HEK293 (cell line): ENCODE data around the gene TSGA10IP.
A peak's percentile ranks its signal among the peaks of the same experiment; 100 is the strongest.

Source experiments
- GFI1B ChIP-seq: fragments of 450-650 bp; formaldehyde crosslinking; IDR thresholded peaks from 2 replicates; pipeline ENCODE4 v1.5.1; 2016; ENCODE audit warnings: missing biosample characterization, missing genetic modification characterization
- GLIS2 ChIP-seq: fragments of 450-650 bp; formaldehyde crosslinking; IDR thresholded peaks from 2 replicates; pipeline ENCODE4 v1.5.1; 2016; ENCODE audit warnings: missing biosample characterization, missing genetic modification characterization
- KLF1 ChIP-seq: fragments of 450-650 bp; formaldehyde crosslinking; IDR thresholded peaks from 2 replicates; pipeline ENCODE4 v1.5.1; 2016; ENCODE audit warnings: missing biosample characterization, missing genetic modification characterization
- KLF17 ChIP-seq: fragments of 450-650 bp; formaldehyde crosslinking; IDR thresholded peaks from 2 replicates; pipeline ENCODE4 v1.5.1; 2016; ENCODE audit warnings: missing biosample characterization, missing genetic modification characterization
- RBAK ChIP-seq: fragments of 450-650 bp; formaldehyde crosslinking; IDR thresholded peaks from 2 replicates; pipeline ENCODE4 v1.5.1; 2016; ENCODE audit warnings: missing biosample characterization, missing genetic modification characterization
- ZBTB11 ChIP-seq: fragments of 450-650 bp; formaldehyde crosslinking; conservative IDR thresholded peaks from 2 replicates; pipeline ENCODE4 v1.5.1; 2016; ENCODE audit warnings: low read depth, missing biosample characterization, missing genetic modification characterization
- ZBTB17 ChIP-seq: fragments of 450-650 bp; formaldehyde crosslinking; IDR thresholded peaks from 2 replicates; pipeline ENCODE4 v1.5.1; 2016; ENCODE audit warnings: missing biosample characterization, missing genetic modification characterization
- ZBTB20 ChIP-seq: fragments of 450-650 bp; formaldehyde crosslinking; IDR thresholded peaks from 2 replicates; pipeline ENCODE4 v1.5.1; 2016; ENCODE audit warnings: missing biosample characterization, missing genetic modification characterization
- ZBTB48 ChIP-seq: fragments of 450-650 bp; formaldehyde crosslinking; IDR thresholded peaks from 2 replicates; pipeline ENCODE4 v1.5.1; 2016; ENCODE audit warnings: missing biosample characterization, missing genetic modification characterization
- ZNF112 ChIP-seq: fragments of 450-650 bp; formaldehyde crosslinking; IDR thresholded peaks from 2 replicates; pipeline ENCODE4 v1.5.0; 2017; ENCODE audit warnings: missing biosample characterization, missing genetic modification characterization
- ZNF132 ChIP-seq: fragments of 450-650 bp; formaldehyde crosslinking; IDR thresholded peaks from 2 replicates; pipeline ENCODE4 v1.5.1; 2017; ENCODE audit warnings: missing biosample characterization, missing genetic modification characterization, borderline replicate concordance
- ZNF133 ChIP-seq: fragments of 450-650 bp; formaldehyde crosslinking; IDR thresholded peaks from 2 replicates; pipeline ENCODE4 v1.5.1; 2016; ENCODE audit warnings: missing biosample characterization, missing genetic modification characterization
- ZNF155 ChIP-seq: fragments of 450-650 bp; formaldehyde crosslinking; IDR thresholded peaks from 2 replicates; pipeline ENCODE4 v1.5.1; 2016; ENCODE audit warnings: missing biosample characterization, missing genetic modification characterization
- ZNF169 ChIP-seq: fragments of 450-650 bp; formaldehyde crosslinking; IDR thresholded peaks from 2 replicates; pipeline ENCODE4 v1.5.1; 2016; ENCODE audit warnings: missing biosample characterization, missing genetic modification characterization
- ZNF266 ChIP-seq: fragments of 450-650 bp; formaldehyde crosslinking; IDR thresholded peaks from 2 replicates; pipeline ENCODE4 v1.5.1; 2016; ENCODE audit warnings: missing biosample characterization, missing genetic modification characterization, low read depth
- ZNF302 ChIP-seq: fragments of 450-650 bp; formaldehyde crosslinking; IDR thresholded peaks from 2 replicates; pipeline ENCODE4 v1.5.1; 2016; ENCODE audit warnings: missing biosample characterization, missing genetic modification characterization, low read depth
- ZNF324 ChIP-seq: fragments of 450-650 bp; formaldehyde crosslinking; IDR thresholded peaks from 2 replicates; pipeline ENCODE4 v1.5.1; 2016; ENCODE audit warnings: missing biosample characterization, missing genetic modification characterization
- ZNF398 ChIP-seq: fragments of 450-650 bp; formaldehyde crosslinking; IDR thresholded peaks from 2 replicates; pipeline ENCODE4 v1.5.1; 2017; ENCODE audit warnings: missing biosample characterization, missing genetic modification characterization
- ZNF404 ChIP-seq: fragments of 450-650 bp; formaldehyde crosslinking; IDR thresholded peaks from 2 replicates; pipeline ENCODE4 v1.5.1; 2017; ENCODE audit warnings: missing biosample characterization, missing genetic modification characterization
- ZNF449 ChIP-seq: fragments of 450-650 bp; formaldehyde crosslinking; IDR thresholded peaks from 2 replicates; pipeline ENCODE4 v1.5.1; 2017; ENCODE audit warnings: missing biosample characterization, mild to moderate bottlenecking, missing genetic modification characterization, moderate library complexity
- ZNF514 ChIP-seq: fragments of 450-650 bp; formaldehyde crosslinking; IDR thresholded peaks from 2 replicates; pipeline ENCODE4 v1.5.1; 2016; ENCODE audit warnings: missing biosample characterization, missing genetic modification characterization
- ZNF529 ChIP-seq: fragments of 450-650 bp; formaldehyde crosslinking; IDR thresholded peaks from 2 replicates; pipeline ENCODE4 v1.5.1; 2017; ENCODE audit warnings: missing genetic modification characterization, missing biosample characterization; ENCODE audit not compliant: insufficient replicate concordance
- ZNF600 ChIP-seq: fragments of 450-650 bp; formaldehyde crosslinking; IDR thresholded peaks from 2 replicates; pipeline ENCODE4 v1.5.1; 2016; ENCODE audit warnings: missing biosample characterization, missing genetic modification characterization
- ZNF660 ChIP-seq: fragments of 450-650 bp; IDR thresholded peaks from 2 replicates; pipeline ENCODE4 v1.5.1; 2018; ENCODE audit warnings: missing biosample characterization, mild to moderate bottlenecking, missing genetic modification characterization
- ZNF664 ChIP-seq: fragments of 450-650 bp; formaldehyde crosslinking; IDR thresholded peaks from 2 replicates; pipeline ENCODE4 v1.5.1; 2016; ENCODE audit warnings: missing biosample characterization, missing genetic modification characterization
- ZNF677 ChIP-seq: fragments of 450-650 bp; IDR thresholded peaks from 2 replicates; pipeline ENCODE4 v1.5.0; 2018; ENCODE audit warnings: missing biosample characterization, mild to moderate bottlenecking, missing genetic modification characterization, moderate library complexity
- ZNF701 ChIP-seq: fragments of 450-650 bp; formaldehyde crosslinking; IDR thresholded peaks from 2 replicates; pipeline ENCODE4 v1.5.1; 2016; ENCODE audit warnings: missing biosample characterization, missing genetic modification characterization
- ZNF830 ChIP-seq: fragments of 450-650 bp; IDR thresholded peaks from 2 replicates; pipeline ENCODE4 v1.5.0; 2018; ENCODE audit warnings: missing biosample characterization, missing genetic modification characterization, low read depth, mild to moderate bottlenecking, moderate library complexity
- ZSCAN16 ChIP-seq: fragments of 450-650 bp; formaldehyde crosslinking; IDR thresholded peaks from 2 replicates; pipeline ENCODE4 v1.5.1; 2016; ENCODE audit warnings: missing biosample characterization, missing genetic modification characterization
- ZXDB ChIP-seq: fragments of 450-650 bp; formaldehyde crosslinking; IDR thresholded peaks from 2 replicates; pipeline ENCODE4 v1.5.1; 2016; ENCODE audit warnings: missing biosample characterization, missing genetic modification characterization
- TF ChIP-seq, protein P1 (sequence below): fragments of 450-650 bp; formaldehyde crosslinking; IDR thresholded peaks from 2 replicates; pipeline ENCODE4 v1.5.1; 2016; ENCODE audit warnings: missing biosample characterization, missing genetic modification characterization

TSGA10IP gene

DNA sequence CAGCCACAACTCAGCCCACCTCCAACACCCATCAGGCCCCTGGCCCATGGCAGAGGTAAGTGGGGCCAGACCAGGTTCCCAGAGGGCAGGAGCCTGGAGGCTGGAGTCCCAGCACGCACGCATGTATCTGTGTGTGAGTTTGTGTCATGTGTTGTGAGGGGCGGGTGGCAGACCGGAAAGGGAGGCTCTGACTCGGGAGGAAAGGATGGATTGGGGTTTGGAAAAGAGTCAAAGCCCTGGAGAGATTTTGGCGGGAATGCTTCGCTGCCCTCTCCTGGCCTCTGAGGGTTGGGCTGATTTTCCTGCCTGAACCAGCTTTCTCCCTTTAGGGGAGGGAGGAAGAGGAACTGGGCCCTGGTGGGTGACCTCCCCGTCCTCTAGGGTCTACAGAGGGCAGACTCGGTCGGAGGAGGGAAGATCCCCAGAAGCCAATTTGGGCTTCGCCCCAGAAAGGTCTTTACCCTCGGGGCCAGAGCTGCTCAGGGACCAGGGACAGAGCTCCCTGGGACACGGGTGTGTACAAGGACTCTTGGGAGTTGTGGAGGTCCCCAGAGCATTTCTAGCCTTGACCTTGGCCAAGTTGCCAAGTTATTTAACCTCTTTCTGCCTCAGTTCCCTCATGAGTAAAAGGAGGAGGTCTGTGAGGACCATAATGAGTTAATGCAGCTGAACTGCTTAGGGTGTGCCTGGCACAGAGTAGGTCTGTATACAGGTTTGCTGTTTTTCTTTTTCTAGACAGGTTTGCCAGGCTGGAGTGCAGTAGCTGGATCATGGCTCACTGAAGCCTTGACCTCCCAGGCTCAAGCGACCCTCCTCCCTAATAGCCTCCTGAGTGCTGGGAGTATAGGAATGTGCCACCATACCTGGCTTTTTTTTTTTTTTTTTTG is 33.4 kb upstream of the TSGA10IP start (continued):
- TF ChIP-seq, protein P1, sequence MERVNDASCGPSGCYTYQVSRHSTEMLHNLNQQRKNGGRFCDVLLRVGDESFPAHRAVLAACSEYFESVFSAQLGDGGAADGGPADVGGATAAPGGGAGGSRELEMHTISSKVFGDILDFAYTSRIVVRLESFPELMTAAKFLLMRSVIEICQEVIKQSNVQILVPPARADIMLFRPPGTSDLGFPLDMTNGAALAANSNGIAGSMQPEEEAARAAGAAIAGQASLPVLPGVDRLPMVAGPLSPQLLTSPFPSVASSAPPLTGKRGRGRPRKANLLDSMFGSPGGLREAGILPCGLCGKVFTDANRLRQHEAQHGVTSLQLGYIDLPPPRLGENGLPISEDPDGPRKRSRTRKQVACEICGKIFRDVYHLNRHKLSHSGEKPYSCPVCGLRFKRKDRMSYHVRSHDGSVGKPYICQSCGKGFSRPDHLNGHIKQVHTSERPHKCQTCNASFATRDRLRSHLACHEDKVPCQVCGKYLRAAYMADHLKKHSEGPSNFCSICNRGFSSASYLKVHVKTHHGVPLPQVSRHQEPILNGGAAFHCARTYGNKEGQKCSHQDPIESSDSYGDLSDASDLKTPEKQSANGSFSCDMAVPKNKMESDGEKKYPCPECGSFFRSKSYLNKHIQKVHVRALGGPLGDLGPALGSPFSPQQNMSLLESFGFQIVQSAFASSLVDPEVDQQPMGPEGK (tag by site-specific recombination) = 0 out of 2 replicates have a peak, but pooled peaks have one; percentile 22
- no peak for TF ChIP-seq ZNF664
- TF ChIP-seq ZNF600 (tag by site-specific recombination) = peak; percentile 85
- peak; percentile 57 for TF ChIP-seq ZNF449 (tag by site-specific recombination)
- TF ChIP-seq ZSCAN16 (tag by site-specific recombination) = no peak
- TF ChIP-seq ZNF133 = no peak
- peak; percentile 71 for TF ChIP-seq ZBTB17 (tag by site-specific recombination)
- peak; percentile 51; the same call in 1 of the 2 replicates for TF ChIP-seq KLF1 (tag by site-specific recombination)
- 0 out of 2 replicates have a peak, but pooled peaks have one; percentile 27 for TF ChIP-seq GLIS2 (tag by site-specific recombination)
- TF ChIP-seq ZXDB = 0 out of 2 replicates have a peak, but pooled peaks have one; percentile 42
- TF ChIP-seq RBAK (tag by site-specific recombination) = no peak
- no peak; the same call in 1 of the 2 replicates for TF ChIP-seq ZNF324 (tag by site-specific recombination)
- no peak for TF ChIP-seq ZNF155 (tag by site-specific recombination)
- no peak for TF ChIP-seq ZBTB11 (tag by site-specific recombination)
- no peak for TF ChIP-seq ZNF830 (tag by site-specific recombination)
- no peak for TF ChIP-seq GFI1B
- no peak for TF ChIP-seq ZNF302 (tag by site-specific recombination)
- TF ChIP-seq ZNF169 (tag by site-specific recombination) = no peak
- TF ChIP-seq ZNF677 (tag by site-specific recombination) = no peak
- TF ChIP-seq ZNF701 (tag by site-specific recombination) = no peak
- no peak for TF ChIP-seq ZNF404 (tag by site-specific recombination)
- TF ChIP-seq ZNF529 (tag by site-specific recombination) = no peak
- TF ChIP-seq KLF17 (tag by site-specific recombination) = peak; percentile 29; the same call in 1 of the 2 replicates
- no peak for TF ChIP-seq ZNF266
- TF ChIP-seq ZNF514 = no peak
- TF ChIP-seq ZNF112 = no peak
- TF ChIP-seq ZNF660 (tag by site-specific recombination) = no peak
- TF ChIP-seq ZNF398 (tag by site-specific recombination) = peak; percentile 45
- peak; percentile 13; the same call in 1 of the 2 replicates for TF ChIP-seq ZBTB20 (tag by site-specific recombination)
- TF ChIP-seq ZBTB48 = peak; percentile 72
- no peak for TF ChIP-seq ZNF132 (tag by site-specific recombination)
